ENCODE measurements around the gene HDAC2. TPM values are rescaled to one million over a fixed set of nuclear protein-coding genes. Genes with fewer than 3 reads are reported as not detected.

Gene HDAC2
- total RNA-seq, 1 experiment from 2014 or later = 321 TPM

Other genes starting within 250 kb of the HDAC2 start
- 95.1 to 128 TPM (median 126 TPM) in 3 replicates for gene MARCKS, start 113.8 kb downstream of the HDAC2 start, total RNA-seq (2021)

Data from WTC11 (cell line).